NCI-H1436 treated with DMSO at 0.1 percent for 48 hours (cell line): ENCODE results near the gene COMMD1.
A peak's percentile ranks its signal among the peaks of the same experiment; 100 is the strongest.
"Not testable (repeated sequence)": the region's sequence is repeated elsewhere in the genome, so short reads cannot be mapped to it uniquely, and the experiment has no call there.

Experiments
- DNase-seq: peaks from one replicate; lab custom pipeline; 2025; lab: John Stamatoyannopoulos, UW

COMMD1 gene

DNA sequence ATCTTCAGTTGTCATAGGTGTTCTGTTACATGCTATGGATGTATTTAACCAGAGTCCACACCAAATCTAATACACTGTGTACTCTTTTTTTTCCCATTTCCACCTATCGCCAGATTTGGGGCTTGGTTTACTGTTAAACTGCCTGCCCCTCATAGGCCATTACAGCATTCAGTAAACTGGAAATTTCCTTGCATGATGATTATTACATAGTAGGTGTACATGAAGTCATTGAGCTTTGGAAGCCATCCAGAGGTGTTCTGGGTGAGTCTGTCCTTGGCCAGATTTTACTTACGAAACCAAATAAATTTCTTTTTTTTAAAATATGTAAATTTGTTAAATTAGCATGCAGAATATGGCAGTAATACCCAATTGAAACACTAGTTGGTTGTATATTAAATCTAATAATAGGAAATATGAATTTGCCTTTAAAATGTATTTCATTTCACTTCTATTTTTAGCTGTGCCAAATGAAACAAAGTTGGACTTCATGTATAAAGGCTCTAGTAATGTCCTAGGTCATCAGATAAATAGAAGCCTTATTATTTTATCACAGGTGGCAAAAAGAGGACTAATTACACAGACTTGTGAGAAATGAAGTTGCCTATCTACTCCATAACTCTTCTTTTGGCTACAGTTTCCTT lies 60.7 kb downstream of the COMMD1 start:
- no peak for DNase-seq

DNA sequence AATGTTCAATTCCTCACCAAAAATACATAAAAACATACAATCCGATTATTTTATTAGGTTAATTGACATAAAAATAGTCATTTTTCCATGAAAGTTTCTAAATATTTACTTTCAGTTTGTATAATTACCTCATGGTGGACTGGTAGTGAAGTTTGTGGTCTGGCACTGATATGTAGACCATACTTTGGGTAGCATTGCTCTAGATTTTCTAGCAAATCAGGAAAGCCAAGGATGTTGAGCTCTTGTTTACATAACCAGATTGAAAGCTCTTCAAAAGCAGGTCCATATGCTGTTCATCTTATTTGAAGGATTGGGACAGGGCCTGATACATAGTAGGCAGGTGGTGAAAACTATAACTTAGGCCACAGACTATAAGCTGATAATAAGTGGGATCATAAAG lies 61.8 kb downstream of the COMMD1 start:
- DNase-seq = no peak

DNA sequence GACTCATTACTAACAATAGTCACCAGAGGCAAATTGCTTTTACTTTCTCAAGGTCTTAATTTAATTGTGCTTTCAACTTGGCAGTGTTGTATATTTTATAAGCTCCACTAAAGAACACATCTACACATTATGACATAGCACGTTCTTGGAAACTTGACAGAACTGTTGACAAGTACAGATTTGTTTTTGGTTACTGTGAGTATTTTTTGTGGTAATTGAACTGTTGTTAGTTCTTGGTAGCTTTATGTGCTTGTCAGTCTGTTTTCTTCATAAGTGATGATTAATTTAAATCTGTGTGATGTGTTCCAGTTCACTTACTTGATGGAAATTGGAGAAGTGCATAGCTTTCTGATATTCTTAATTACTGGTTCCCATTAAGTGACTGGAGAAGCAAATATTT lies 63.9 kb downstream of the COMMD1 start:
- DNase-seq = no peak

DNA sequence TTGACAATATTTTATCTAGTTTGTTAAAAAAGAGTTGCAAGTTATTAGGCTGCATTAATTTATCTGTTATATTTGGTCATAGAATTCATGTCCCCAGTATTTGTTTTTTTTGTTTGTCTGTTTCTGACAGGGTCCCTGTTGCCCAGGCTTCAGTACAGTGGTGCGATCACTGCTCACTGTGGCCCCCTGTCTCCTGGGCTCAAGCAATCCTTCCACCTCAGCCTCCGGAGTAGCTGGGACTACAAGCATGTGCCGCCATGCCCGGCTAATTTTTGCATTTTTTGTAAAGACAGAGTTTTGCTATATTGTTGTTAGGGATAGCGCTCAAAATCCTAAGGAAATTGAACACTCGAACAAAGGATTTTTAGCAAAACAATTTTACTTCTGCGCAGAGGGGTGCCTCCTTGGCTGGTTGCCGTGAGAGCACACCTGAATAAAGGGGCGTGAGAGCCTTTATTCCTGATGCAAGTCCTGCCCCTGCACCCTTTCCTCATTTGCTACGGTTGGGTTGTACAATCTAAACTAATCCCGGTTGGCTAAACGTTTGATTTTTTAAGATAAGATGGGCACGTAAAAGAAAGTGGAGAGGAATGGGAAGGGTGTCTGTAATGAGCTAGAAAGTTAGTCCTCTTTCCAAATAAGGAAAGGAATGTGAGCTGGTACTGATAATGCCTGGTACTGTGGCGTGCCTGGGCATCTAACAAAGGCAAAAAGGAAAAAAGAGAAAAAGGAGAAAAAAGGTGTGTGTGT lies 65.5 kb downstream of the COMMD1 start:
- DNase-seq = no peak

DNA sequence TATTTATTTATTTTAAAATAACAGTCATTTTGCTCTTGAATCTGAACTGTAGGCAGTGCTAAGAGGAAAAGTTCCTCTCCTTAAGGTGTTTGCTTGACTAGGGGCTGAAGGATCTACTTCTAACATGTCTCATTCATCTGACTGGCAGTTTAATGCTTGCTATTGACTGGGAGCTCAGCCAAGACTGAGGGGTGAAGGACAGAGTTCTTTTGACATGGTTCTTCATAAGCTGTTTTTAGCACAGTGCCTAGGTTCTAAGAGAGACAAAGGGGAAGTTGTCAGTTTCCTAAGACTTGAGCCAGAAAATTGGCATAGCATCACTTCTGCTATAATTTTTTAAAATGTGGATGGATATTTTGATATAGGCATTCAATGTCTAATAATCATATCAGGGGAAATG lies 73.0 kb downstream of the COMMD1 start:
- peak; percentile 20 for DNase-seq

DNA sequence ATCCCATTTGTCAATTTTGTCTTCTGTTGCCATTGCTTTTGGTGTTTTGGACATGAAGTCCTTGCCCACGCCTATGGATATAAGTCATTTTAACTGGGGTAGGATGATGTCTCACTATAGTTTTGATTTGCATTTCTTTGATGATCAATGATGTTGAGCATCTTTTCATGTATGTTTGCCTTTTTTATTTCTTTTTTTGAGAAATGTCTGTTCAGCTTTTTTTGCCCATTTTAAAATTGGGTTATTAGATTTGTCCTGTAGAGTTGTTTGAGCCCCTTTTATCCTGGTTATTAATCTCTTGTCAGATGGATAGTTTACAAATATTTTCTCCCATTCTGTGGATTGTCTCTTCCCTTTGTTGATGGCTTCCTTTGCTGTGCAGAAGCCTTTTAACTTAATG lies 75.3 kb downstream of the COMMD1 start:
- DNase-seq = no peak

DNA sequence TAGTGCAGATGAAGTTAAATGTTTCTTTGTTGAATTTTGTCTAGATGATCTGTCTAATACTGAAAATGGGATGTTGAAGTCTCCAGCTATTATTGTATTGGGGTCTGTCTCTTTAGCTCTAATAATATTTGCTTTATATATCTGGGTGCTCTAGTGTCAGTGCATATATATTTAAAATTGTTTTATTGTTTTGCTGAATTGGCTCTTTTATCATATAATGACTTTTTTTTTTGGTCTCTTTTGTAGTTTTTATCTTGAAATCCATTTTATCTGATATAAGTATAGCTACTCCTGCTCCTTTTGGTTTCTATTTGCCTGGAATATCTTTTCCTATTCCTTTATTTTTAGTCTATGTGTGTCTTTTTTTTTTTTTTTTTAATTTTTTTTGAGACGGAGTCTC lies 79.2 kb downstream of the COMMD1 start:
- no peak for DNase-seq

DNA sequence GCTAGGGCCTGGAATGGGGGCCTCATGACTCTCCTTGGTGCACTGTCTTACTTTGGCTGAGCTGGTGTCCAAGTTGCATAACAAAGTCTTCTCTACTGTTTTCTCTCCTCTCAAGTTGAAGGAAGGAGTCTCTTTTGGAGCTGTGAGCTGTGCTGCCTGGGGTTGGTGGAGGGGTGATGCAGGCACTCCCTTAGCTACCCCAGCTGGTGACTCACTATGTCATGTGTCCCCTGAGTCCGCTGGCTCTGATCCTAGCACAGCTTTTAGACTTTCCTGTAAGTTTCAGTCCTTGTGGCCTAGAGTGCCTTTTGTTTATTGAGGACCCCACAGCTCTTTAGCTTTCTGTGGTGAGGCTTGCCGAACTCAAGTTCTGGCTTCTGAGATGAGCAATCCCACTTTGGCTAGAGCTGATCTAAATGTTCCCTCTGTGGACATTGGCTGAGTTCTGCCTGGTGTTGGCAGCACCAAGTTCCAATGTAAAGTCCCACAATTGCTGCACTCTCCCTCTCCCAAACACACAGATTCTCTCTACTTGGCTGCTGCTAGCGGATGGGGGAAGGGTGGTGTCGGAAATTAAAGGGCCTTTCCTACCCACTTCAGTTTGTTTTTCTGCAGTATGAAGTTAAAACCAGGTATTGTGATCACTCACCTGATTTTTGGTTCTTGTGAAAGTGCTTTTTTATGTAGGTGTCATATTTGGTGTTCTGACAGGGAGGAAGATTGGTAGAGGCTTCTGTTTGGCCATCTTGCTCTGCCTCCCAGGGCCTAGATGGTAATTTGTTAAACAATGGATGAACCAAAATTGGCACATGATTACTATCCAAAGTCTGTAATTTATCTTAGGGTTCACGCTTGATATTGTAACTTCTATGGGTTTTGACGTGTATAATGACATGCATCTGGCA lies 83.2 kb downstream of the COMMD1 start:
- DNase-seq = no peak

DNA sequence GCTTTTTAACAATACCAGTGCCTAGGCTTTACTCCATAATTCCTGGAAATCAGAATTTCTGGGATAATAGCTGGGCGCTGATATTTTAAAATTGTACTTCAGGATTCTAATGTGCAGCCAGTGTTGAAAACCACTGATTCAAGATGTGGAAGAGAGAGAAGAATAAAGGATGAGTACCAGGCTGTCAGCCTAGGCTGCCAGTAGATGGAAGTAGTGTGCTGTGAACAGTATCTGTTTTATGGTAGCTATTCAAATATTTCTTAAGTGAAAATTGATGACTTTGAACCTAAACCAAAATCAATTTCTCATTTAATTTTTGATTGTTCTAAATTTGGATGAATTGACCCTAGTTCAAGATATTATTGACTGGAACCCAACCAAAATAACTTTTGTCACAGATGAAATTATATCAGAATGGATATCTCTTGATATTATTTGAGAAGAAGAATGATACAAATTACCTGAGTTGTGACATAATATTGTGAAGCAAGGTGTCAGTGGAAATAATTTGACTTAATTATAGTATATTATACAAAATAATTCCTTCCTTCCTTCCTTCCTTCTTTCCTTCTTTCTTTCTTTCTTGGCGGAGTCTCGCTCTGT lies 88.0 kb downstream of the COMMD1 start:
- DNase-seq = peak; percentile 10

DNA sequence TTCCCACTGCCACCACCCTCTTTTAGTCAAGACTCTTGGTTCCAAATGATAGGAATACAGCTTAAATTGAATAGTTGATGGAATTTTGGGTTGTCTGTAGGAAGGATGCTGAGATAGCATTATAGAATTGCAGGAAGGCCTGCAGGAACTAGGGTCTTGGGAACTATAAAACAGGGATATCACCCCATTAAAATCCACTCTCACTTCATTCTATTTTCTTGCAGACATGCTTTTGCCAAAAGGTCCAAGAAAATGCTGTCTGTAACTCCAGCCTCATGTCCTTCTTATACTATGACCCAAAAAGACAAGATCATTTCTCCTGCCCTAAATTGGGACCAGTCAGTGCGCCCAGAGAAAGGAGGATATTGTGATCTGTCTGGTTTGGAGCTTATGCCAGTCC lies 89.1 kb downstream of the COMMD1 start:
- no peak for DNase-seq

DNA sequence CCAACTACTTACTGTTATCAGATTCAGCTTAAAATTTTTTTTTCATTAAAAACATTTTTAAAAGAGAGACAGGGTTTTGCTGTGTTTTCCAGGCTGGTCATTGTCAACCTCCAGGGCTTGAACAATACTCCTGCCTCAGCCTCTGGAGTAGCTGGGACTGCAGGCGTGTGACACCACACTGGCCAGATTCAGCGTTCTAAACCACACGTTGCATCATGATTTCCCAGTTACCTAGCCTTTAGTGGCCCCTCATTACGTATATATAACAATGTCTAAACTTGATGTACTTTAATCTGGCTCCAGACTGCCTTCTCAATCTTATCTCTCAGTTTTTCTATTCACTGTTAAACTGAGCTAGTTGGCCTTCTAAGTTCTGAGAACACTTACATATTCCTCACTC lies 89.6 kb downstream of the COMMD1 start:
- no peak for DNase-seq

DNA sequence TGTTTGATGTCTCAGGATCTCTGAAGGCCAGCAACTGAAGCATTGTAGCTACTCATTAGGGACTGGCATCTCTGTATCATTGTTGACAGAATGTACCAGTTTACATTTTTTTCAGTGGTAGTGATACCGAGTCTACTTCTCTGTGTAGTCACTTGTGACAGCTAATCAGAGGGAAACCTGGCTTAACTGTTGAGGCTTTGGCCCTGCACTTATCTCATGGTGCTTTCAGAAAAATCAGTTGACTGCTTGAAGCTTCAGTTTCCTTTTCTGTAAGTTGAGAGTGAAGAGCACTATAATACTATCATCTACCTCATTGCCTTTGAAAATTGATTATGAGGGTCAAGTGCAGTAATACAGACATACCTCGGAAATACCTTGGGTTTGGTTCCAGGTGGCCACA lies 90.0 kb downstream of the COMMD1 start:
- DNase-seq = no peak

DNA sequence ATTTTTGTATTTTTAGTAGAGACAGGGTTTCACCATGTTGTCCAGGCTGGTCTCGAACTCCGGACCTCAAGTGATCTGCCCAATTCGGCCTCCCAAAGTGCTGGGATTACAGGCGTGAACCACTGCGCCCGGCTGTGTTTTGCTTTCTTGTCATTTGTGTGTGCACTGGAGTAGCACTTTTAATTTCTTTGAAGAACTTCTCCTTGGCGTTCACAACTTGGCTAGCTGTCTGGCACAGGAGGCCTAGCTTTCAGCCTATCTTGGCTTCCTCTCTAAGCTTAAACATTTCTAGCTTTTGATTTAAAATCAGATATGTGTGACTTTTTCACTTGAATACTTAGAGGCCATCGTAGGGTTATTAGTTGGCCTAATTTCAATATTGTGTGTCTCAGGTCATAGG lies 93.0 kb downstream of the COMMD1 start:
- DNase-seq = no peak

DNA sequence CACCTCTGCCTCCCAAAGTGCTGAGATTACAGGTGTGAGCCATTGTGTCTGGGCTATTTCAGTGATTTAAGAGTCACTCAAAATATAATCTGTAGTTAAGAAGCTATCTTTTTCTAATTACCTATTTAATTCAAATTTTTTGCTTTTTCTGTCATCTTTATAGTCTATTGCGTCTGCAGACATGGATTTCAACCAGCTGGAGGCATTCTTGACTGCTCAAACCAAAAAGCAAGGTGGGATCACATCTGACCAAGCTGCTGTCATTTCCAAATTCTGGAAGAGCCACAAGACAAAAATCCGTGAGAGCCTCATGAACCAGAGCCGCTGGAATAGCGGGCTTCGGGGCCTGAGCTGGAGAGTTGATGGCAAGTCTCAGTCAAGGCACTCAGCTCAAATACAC lies 95.1 kb downstream of the COMMD1 start:
- DNase-seq = no peak

DNA sequence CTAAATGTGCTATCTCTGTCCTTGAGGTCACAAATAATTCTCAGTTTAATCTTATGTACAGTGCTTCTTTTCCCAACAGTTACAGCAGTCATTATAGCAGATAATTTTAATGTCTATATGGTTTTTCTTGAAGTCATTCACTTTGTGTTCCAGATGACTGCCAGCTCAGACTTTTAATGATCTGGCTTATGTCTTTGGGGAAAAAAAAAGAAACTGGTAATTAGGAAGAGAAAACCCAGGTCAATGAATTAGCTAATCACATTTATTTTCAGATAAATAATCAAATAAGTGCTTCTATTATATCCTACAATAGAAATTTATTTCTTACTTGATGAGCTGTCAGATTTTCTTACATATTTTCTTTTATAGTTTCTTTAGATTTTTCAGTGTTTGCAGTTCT lies 96.0 kb downstream of the COMMD1 start:
- no peak for DNase-seq

DNA sequence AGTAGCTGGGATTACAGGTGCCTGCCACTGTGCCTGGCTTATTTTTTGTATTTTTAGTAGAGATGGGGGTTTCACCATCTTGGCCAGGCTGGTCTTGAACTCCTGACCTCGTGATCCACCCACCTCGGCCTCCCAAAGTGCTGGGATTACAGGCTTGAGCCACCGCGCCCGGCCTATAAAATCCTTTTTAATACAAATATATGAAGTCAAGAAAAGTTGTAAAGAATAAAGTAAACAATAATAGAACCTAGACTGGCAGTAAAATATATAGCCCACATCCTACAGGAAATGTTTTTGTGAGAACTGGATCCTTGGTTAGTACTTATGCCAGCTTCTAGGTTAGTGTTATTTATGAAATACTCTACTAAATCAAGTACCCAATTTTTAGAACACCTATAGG lies 99.0 kb downstream of the COMMD1 start:
- DNase-seq = not testable (repeated sequence)

DNA sequence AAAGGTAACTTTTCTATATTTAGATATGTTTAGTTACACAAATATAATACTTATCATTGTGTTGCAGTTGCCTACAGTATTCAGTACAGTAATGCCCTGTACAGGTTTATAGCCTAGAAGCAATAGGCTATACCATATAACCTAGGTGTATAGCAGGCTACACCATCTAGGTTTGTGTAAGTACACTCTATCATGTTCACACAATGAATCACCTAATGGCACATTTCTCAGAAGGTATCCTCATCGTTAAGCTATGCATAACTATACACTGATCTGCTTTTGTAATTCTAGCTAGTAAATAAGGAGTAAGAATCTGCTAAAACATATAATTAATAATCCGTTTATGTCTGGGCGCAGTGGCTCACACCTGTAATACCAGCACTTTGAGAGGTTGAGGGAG lies 102.1 kb downstream of the COMMD1 start:
- DNase-seq = no peak

DNA sequence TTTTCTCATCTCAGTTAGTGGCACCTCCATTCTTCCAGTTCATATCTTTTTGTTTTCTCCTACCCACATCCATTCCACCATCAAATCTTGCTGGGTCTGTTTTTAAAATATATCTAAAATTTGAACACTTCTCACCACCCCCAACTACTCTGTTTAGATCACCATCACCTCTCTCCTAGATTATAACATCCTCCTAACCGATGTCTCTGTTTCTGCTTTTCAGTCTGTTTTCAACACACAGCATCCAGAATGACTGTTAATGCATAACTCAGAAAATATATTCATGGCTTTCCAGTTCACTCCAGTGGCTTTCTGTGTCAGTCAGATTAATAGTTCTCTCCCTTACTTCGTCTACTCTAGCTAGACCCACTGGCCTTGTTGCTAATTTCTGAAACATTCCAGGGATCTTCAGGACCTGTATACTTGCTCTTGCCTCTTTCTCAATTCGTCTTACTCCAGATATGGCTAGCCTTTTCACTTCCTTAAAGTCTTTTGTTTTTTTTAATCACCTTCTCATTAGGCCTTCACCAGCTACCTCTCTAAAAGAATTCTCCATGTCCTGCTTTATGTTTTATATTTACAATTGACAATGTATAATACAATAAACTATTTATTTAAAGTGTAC lies 105.3 kb downstream of the COMMD1 start:
- no peak for DNase-seq

DNA sequence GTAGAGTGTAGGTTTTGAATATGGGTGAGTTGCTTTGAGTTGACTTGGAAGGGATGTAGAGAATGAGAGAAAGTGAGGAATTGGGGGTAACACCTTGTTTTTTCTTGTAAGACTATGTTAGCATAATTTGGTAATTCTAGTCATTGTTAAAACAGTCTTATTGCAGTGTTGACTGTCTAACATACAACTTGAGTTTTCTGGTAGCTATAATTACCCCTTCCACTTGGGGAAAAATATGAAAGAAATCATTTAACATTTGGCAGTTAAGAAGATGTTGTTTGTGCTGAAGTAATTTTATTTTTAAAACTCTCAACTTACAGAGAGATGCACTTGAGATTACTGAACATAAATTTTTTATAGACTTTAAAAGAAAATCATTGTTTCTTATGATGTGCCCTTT lies 108.2 kb downstream of the COMMD1 start:
- no peak for DNase-seq

DNA sequence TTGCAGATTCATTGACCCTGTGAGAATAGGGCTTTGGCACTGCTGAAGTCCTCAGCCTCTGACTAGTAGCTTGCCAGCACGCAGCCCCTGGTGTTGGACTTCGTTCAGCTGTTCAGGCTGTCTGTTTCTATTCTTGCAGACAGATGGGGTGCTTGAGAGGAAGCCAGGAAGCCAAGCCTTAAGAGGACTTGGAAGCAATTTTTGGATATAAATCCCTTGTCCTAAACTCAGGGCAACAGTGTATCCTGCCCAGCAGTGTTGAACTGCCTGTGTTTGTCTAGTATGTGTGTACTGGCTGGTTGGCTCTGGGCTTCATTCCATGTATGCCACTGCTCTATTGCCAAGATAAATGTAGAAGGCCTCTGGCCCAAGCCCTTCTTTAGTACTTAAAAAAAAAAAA lies 108.6 kb downstream of the COMMD1 start:
- DNase-seq = no peak

DNA sequence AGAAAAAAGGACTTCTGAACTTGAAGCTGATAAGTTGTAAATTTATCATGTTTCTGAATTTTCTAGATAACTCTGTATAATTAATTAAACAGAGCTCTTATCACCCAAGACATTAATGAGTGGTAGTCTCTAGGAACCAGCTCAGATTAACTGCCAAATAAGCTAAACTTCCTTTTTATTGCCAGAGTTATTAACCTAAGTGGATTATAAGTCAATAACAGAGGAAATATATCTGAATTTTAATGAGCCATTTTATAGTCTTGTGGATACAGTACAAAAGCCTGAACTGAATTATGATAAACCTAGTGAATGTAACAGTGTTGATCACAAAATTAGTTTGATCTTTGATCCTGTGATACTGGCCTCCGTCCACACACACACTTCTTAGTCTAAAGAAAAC lies 111.5 kb downstream of the COMMD1 start:
- no peak for DNase-seq

DNA sequence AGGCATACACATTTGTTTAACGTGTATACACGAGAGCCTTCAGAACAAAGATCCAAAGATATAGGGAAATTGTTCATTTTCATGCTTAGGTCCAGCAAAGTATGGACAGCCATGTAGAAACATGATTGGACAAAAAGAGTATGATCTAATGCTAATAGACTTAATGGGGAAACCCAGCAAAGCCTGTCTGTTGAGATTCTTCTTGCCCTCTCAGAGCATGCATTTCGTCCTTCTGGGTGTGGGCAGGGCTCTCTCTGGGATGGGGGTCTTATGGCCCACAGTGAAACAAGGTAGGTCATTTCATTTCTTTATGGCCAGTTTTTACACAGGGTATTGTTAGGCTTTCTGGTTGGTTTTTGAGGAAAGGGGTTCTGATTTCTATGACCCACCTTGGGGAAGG lies 124.4 kb downstream of the COMMD1 start:
- no peak for DNase-seq
